ENCODE measurements around the gene AP2A1.

AP2A1 gene

GRCh38 chr19:49855676-49856573, 89.1 kb downstream of the AP2A1 start:
- no peak for TF ChIP-seq CREB1 (IDR thresholded peaks at IDR 0.05; ENCODE audit: low read depth)
- no peak for TF ChIP-seq USF1 (IDR thresholded peaks at IDR 0.05)
- no peak for TF ChIP-seq RAD21 (IDR thresholded peaks at IDR 0.05; ENCODE audit: low read depth)
- TF ChIP-seq REST (IDR thresholded peaks at IDR 0.05; ENCODE audit: low read depth): no peak
- TF ChIP-seq YY1 (IDR thresholded peaks at IDR 0.05; ENCODE audit: low read depth): no peak
- no peak for TF ChIP-seq NFIC (IDR thresholded peaks at IDR 0.05)
- TF ChIP-seq FOXM1 (IDR thresholded peaks at IDR 0.05; ENCODE audit: borderline replicate concordance, low read depth): no peak
- no peak for TF ChIP-seq ZBTB7A (IDR thresholded peaks at IDR 0.05; ENCODE audit: low read depth)
- TF ChIP-seq MAX (IDR thresholded peaks at IDR 0.05): no peak
- TF ChIP-seq CEBPB (IDR thresholded peaks at IDR 0.05): no peak
- TF ChIP-seq TEAD4 (IDR thresholded peaks at IDR 0.05): no peak
- TF ChIP-seq TCF12 (IDR thresholded peaks at IDR 0.05; ENCODE audit: low read depth): no peak
- TF ChIP-seq TAF1 (IDR thresholded peaks at IDR 0.05; ENCODE audit: low read depth): no peak
- TF ChIP-seq EP300 (IDR thresholded peaks at IDR 0.05; ENCODE audit: borderline replicate concordance): no peak
- TF ChIP-seq EGR1 (IDR thresholded peaks at IDR 0.05): no peak

DNA sequence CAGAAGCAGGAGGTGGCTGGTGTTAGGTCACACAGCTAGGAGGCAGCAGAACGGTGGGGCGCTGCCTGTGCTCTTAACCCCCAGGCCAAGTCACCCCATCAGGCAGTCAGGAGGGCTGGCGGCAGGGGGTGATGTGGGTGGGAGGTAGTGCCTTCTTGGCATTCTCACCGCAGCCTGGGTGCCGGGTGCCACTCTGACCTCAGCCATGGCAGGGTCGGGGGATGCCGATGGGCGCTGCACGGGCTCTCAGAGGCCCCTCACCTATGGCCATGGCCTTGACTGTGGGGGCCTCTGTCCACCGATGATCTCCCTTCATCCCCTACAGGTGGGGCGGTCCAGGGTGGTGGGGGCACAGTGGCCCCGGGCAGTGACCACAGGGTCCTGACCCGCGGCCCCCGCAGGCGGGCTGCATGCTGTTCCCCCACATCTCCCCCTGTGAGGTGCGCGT, 89.8 kb downstream of the AP2A1 start:
- no peak for TF ChIP-seq TCF12 (IDR thresholded peaks at IDR 0.05; ENCODE audit: low read depth)
- no peak for TF ChIP-seq FOXM1 (IDR thresholded peaks at IDR 0.05; ENCODE audit: borderline replicate concordance, low read depth)
- no peak for TF ChIP-seq YY1 (IDR thresholded peaks at IDR 0.05; ENCODE audit: low read depth)
- TF ChIP-seq RAD21 (IDR thresholded peaks at IDR 0.05; ENCODE audit: low read depth): no peak
- TF ChIP-seq CEBPB (IDR thresholded peaks at IDR 0.05): no peak
- TF ChIP-seq USF1 (IDR thresholded peaks at IDR 0.05): no peak

Measured in Ishikawa (cell line).